Retinal pigment epithelial cell (primary cell): ENCODE measurements around the gene MMP17.
A peak's percentile ranks its signal among the peaks of the same experiment; 100 is the strongest.

Experiments
- DNase-seq: peaks from one replicate; pipeline ENCODE4 v3.0.0-alpha.2; 2010; ENCODE audit warnings: low read depth
- H3K4me3 ChIP-seq: 2 replicates; pipeline ENCODE4 v1.5.1; 2011; ENCODE audit warnings: mild to moderate bottlenecking, low read length, control low read depth, moderate library complexity
- CTCF ChIP-seq: conservative IDR thresholded peaks from 2 replicates; pipeline ENCODE4 v1.5.1; 2011; ENCODE audit warnings: low read depth, low read length, control low read depth, inconsistent platforms

Gene MMP17

GRCh38 chr12:131830335-131830913, 2.2 kb downstream of the MMP17 start:
- TF ChIP-seq CTCF, result peak; percentile 56
- no peak for DNase-seq
- peak overlapping the region; percentile 46 for H3K4me3 ChIP-seq

- no peak for TF ChIP-seq CTCF
- peak overlapping the region; percentile 46 for H3K4me3 ChIP-seq
- no peak for DNase-seq
Measured at GRCh38 chr12:131830914-131831571, 2.9 kb downstream of the MMP17 start.

- no peak overlapping the region for H3K4me3 ChIP-seq
- DNase-seq, result no peak
Measured at GRCh38 chr12:131831635-131832041, 3.4 kb downstream of the MMP17 start.

GRCh38 chr12:131832321-131833231, 4.4 kb downstream of the MMP17 start:
- no peak overlapping the region for H3K4me3 ChIP-seq
- TF ChIP-seq CTCF, result no peak
- DNase-seq, result no peak

More at GRCh38 chr12:131831635-131832041, 3.4 kb downstream of the MMP17 start:
- no peak for TF ChIP-seq CTCF

- TF ChIP-seq CTCF, result no peak
- DNase-seq, result no peak
- no peak overlapping the region for H3K4me3 ChIP-seq
Measured at GRCh38 chr12:131833288-131833895, 5.2 kb downstream of the MMP17 start.

GRCh38 chr12:131833896-131834641, 5.9 kb downstream of the MMP17 start:
- H3K4me3 ChIP-seq, result no peak overlapping the region
- no peak for DNase-seq
- peak; percentile 68 for TF ChIP-seq CTCF
